Liver (tissue), 9 donors: ENCODE data around the gene C16orf89. TPM values are rescaled to one million over a fixed set of nuclear protein-coding genes. Genes with fewer than 3 reads are reported as not detected.

ENCODE experiments used
- DNase-seq: peaks from one replicate; pipeline ENCODE4 v3.0.0-alpha.2; 2017; ENCODE audit warnings: low spot score
- H3K27ac ChIP-seq, 2 donors: one replicate each; pipeline ENCODE4 v1.7.0; 2013; ENCODE audit warnings: inconsistent platforms in 2 of 2, low read length in 2 of 2, control low read depth in 1 of 2, low read depth in 1 of 2, mild to moderate bottlenecking in 1 of 2
- H3K27me3 ChIP-seq, 4 donors: one replicate each; pipeline versions ENCODE4 v1.6.1 to v1.7.0; 2013; ENCODE audit warnings: low read length in 3 of 4, inconsistent platforms in 1 of 4, mild to moderate bottlenecking in 1 of 4, moderate library complexity in 1 of 4; ENCODE audit not compliant: control insufficient read depth in 4 of 4, insufficient read depth in 4 of 4
- H3K36me3 ChIP-seq, 4 donors: one replicate each; pipeline versions ENCODE4 v1.6.1 to v1.7.0; 2013; ENCODE audit warnings: low read length in 3 of 4, mild to moderate bottlenecking in 3 of 4, low read depth in 1 of 4, moderate library complexity in 1 of 4; ENCODE audit not compliant: control insufficient read depth in 4 of 4, insufficient read depth in 3 of 4
- H3K4me1 ChIP-seq, 4 donors: one replicate each; pipeline versions ENCODE4 v1.6.1 to v1.7.0; 2013; ENCODE audit warnings: low read length in 3 of 4, mild to moderate bottlenecking in 3 of 4, moderate library complexity in 1 of 4; ENCODE audit not compliant: control insufficient read depth in 4 of 4, insufficient read depth in 4 of 4
- H3K4me3 ChIP-seq, 3 donors: one replicate each; pipeline versions ENCODE4 v1.6.1 to v1.7.0; 2013; ENCODE audit warnings: low read length in 3 of 3, control low read depth in 1 of 3, low read depth in 1 of 3, mild to moderate bottlenecking in 1 of 3
- H3K9ac ChIP-seq, 2 donors: one replicate each; pipeline ENCODE4 v1.7.0; 2013; ENCODE audit warnings: low read length in 2 of 2, mild to moderate bottlenecking in 2 of 2, moderate library complexity in 2 of 2, control low read depth in 1 of 2, low read depth in 1 of 2
- H3K9me3 ChIP-seq, 4 donors: one replicate each; pipeline versions ENCODE4 v1.6.1 to v1.7.0; 2013; ENCODE audit warnings: low read length in 3 of 4; ENCODE audit not compliant: control insufficient read depth in 4 of 4
- FOXA1 ChIP-seq: IDR thresholded peaks from 2 replicates; pipeline ENCODE4 v1.6.1; 2016; ENCODE audit warnings: antibody characterized with exemption
- FOXA2 ChIP-seq: IDR thresholded peaks from 2 replicates; pipeline ENCODE4 v1.6.1; 2016; ENCODE audit warnings: antibody characterized with exemption
- GABPA ChIP-seq, 2 donors: IDR thresholded peaks in 1 of 2; conservative IDR thresholded peaks in 1 of 2; 2 replicates each; pipeline ENCODE4 v1.6.1; 2016; ENCODE audit warnings: antibody characterized with exemption in 2 of 2, mild to moderate bottlenecking in 1 of 2, moderate library complexity in 1 of 2
- HNF4A ChIP-seq, 2 donors: conservative IDR thresholded peaks; 2 replicates each; pipeline ENCODE4 v1.6.1; 2016; ENCODE audit warnings: antibody characterized with exemption in 2 of 2, mild to moderate bottlenecking in 2 of 2
- HNF4G ChIP-seq: IDR thresholded peaks from 2 replicates; pipeline ENCODE4 v1.6.1; 2016; ENCODE audit warnings: antibody characterized with exemption
- JUND ChIP-seq, 2 donors: IDR thresholded peaks; 2 replicates each; pipeline ENCODE4 v1.6.1; 2016; ENCODE audit warnings: antibody characterized with exemption in 2 of 2
- NR2F2 ChIP-seq: IDR thresholded peaks from 2 replicates; pipeline ENCODE4 v1.6.1; 2016; ENCODE audit warnings: antibody characterized with exemption
- RXRA ChIP-seq, 2 donors: IDR thresholded peaks; 2 replicates each; pipeline ENCODE4 v1.6.1; 2017 to 2018; ENCODE audit warnings: antibody characterized with exemption in 2 of 2, mild to moderate bottlenecking in 1 of 2
- SP1 ChIP-seq: IDR thresholded peaks from 2 replicates; pipeline ENCODE4 v1.6.1; 2018; ENCODE audit warnings: antibody characterized with exemption, mild to moderate bottlenecking
- TAF1 ChIP-seq: conservative IDR thresholded peaks from 2 replicates; pipeline ENCODE4 v1.6.1; 2016; ENCODE audit warnings: antibody characterized with exemption, mild to moderate bottlenecking
- ZBTB33 ChIP-seq: IDR thresholded peaks from 2 replicates; pipeline ENCODE4 v1.6.1; 2016; ENCODE audit warnings: antibody characterized with exemption
- WGBS: extraction: QIAGEN DNeasy Blood & Tissue Kit; methylation state at CpG from one replicate; pipeline ENCODE4 v1.1.7; 2013; 5-methylcytosine and 5-hydroxymethylcytosine counted together
- polyA plus RNA-seq, 2 donors: library from polyadenylated mRNA; stranded (reverse) in 1 of 2; unstranded in 1 of 2; fragments of 200-250 nt in 1 of 2; fragments of >200 nt in 1 of 2; fragmentation: Nextera tagmentation in 1 of 2; extraction: Ambion mirVana in 1 of 2; gene quantifications; one replicate each; pipeline versions ENCODE4 v1.2.1 to v1.2.3, GENCODE V29; 2013 to 2015
- total RNA-seq, 2 donors: library from RNA; depleted of rRNA; stranded (reverse); fragments of >200 nt; gene quantifications; one replicate each; pipeline ENCODE4 v1.2.3, GENCODE V29; 2014
- TF ChIP-seq, protein P1 (sequence below): IDR thresholded peaks from 2 replicates; pipeline ENCODE4 v1.6.1; 2016; ENCODE audit warnings: antibody characterized with exemption, mild to moderate bottlenecking
- TF ChIP-seq, protein P2 (sequence below): IDR thresholded peaks from 2 replicates; pipeline ENCODE4 v1.6.1; 2016; ENCODE audit warnings: antibody characterized with exemption
- donor health status: healthy.
- donor health status: healthy.
- donor health status: healthy.
- donor health status: healthy.
- donor health status: healthy.

Gene C16orf89
- total and polyA plus RNA-seq, 4 donors, result 0.25 to 0.61 TPM; not detected in 2

GRCh38 chr16:5010576-5011329, 55.0 kb downstream of the C16orf89 start:
- WGBS, result 47% methylated on average over 15 of the region's 15 CpGs
- no peak for DNase-seq
- no peak for TF ChIP-seq FOXA1

GRCh38 chr16:5008311-5008731, 57.4 kb downstream of the C16orf89 start:
- no peak for DNase-seq
- no peak overlapping the region for H3K9ac ChIP-seq
- TF ChIP-seq FOXA2, result no peak
- no peak for TF ChIP-seq HNF4G
- TF ChIP-seq GABPA (IDR thresholded peaks at IDR 0.05 in 1 of 2, conservative IDR thresholded peaks at IDR 0.05 in 1 of 2), result no peak
- TF ChIP-seq NR2F2, result no peak
- TF ChIP-seq RXRA (IDR thresholded peaks at IDR 0.05), result no peak
- TF ChIP-seq JUND (IDR thresholded peaks at IDR 0.05), result no peak
- TF ChIP-seq, protein P1, sequence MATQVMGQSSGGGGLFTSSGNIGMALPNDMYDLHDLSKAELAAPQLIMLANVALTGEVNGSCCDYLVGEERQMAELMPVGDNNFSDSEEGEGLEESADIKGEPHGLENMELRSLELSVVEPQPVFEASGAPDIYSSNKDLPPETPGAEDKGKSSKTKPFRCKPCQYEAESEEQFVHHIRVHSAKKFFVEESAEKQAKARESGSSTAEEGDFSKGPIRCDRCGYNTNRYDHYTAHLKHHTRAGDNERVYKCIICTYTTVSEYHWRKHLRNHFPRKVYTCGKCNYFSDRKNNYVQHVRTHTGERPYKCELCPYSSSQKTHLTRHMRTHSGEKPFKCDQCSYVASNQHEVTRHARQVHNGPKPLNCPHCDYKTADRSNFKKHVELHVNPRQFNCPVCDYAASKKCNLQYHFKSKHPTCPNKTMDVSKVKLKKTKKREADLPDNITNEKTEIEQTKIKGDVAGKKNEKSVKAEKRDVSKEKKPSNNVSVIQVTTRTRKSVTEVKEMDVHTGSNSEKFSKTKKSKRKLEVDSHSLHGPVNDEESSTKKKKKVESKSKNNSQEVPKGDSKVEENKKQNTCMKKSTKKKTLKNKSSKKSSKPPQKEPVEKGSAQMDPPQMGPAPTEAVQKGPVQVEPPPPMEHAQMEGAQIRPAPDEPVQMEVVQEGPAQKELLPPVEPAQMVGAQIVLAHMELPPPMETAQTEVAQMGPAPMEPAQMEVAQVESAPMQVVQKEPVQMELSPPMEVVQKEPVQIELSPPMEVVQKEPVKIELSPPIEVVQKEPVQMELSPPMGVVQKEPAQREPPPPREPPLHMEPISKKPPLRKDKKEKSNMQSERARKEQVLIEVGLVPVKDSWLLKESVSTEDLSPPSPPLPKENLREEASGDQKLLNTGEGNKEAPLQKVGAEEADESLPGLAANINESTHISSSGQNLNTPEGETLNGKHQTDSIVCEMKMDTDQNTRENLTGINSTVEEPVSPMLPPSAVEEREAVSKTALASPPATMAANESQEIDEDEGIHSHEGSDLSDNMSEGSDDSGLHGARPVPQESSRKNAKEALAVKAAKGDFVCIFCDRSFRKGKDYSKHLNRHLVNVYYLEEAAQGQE, result no peak
- no peak for TF ChIP-seq ZBTB33
- no peak for TF ChIP-seq HNF4A (conservative IDR thresholded peaks at IDR 0.05)
- TF ChIP-seq SP1, result no peak
- no peak for TF ChIP-seq FOXA1
- TF ChIP-seq, protein P2, sequence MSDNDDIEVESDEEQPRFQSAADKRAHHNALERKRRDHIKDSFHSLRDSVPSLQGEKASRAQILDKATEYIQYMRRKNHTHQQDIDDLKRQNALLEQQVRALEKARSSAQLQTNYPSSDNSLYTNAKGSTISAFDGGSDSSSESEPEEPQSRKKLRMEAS, result no peak
- no peak for TF ChIP-seq TAF1

More at GRCh38 chr16:5010576-5011329, 55.0 kb downstream of the C16orf89 start:
- Histone ChIP-seq H3K4me3 (no peak overlapping the region), H3K27ac (no peak overlapping the region), H3K4me1 (no peaks in the 10 kb centered on the region), H3K9ac (no peak overlapping the region), H3K27me3 (no peaks in the 10 kb centered on the region), H3K9me3 (no peaks in the 10 kb centered on the region), H3K36me3 (no peaks in the 10 kb centered on the region)

More at GRCh38 chr16:5008311-5008731, 57.4 kb downstream of the C16orf89 start:
- no peaks in the 10 kb centered on the region for H3K4me1 ChIP-seq
- no peaks in the 10 kb centered on the region for H3K9me3 ChIP-seq
- H3K4me3 ChIP-seq, result no peak overlapping the region
- 86% methylated on average over 18 of the region's 18 CpGs for WGBS
- H3K27me3 ChIP-seq, result no peaks in the 10 kb centered on the region
- no peaks in the 10 kb centered on the region for H3K36me3 ChIP-seq
- no peak overlapping the region for H3K27ac ChIP-seq
